ENCODE results near the gene TIMM10B.

The TIMM10B gene

GRCh38 chr11:6481012-6481923 is at the start of gene TIMM10B, which contains the start of gene ARFIP2:
TSS of gene TIMM10B (plus strand) at chr11:6481501. CDS start at chr11:6481517, 16 bp downstream.
TSS of gene ARFIP2 (minus strand) at chr11:6481331. CDS start at chr11:6480421, 910 bp downstream.
- peak; percentile 94 for DNase-seq

GRCh38 chr11:6431861-6432260 is 49.4 kb upstream of the TIMM10B start:
- no peak for DNase-seq

- DNase-seq: no peak
Measured at GRCh38 chr11:6433998-6434660, 47.2 kb upstream of the TIMM10B start.

- DNase-seq: no peak
Measured at GRCh38 chr11:6437423-6437822, 43.9 kb upstream of the TIMM10B start.

GRCh38 chr11:6437993-6438392 is 43.3 kb upstream of the TIMM10B start:
- no peak for DNase-seq

GRCh38 chr11:6438979-6439571 is 42.2 kb upstream of the TIMM10B start:
- peak; percentile 22 to 44 for DNase-seq

- no peak for DNase-seq
Measured at GRCh38 chr11:6440906-6441358, 40.4 kb upstream of the TIMM10B start, which contains the start of gene HPX. TSS of gene HPX (minus strand) at chr11:6440987. CDS start at chr11:6440963, 24 bp downstream.

- DNase-seq: no peak
Measured at GRCh38 chr11:6442441-6442840, 38.9 kb upstream of the TIMM10B start.

GRCh38 chr11:6443269-6444003 is 37.9 kb upstream of the TIMM10B start:
- peak; percentile 43 to 55 for DNase-seq

GRCh38 chr11:6448574-6448973 is 32.7 kb upstream of the TIMM10B start:
- no peak for DNase-seq

- no peak for DNase-seq
Measured at GRCh38 chr11:6452219-6452618, 29.1 kb upstream of the TIMM10B start.

GRCh38 chr11:6453152-6453551 is 28.1 kb upstream of the TIMM10B start:
- no peak for DNase-seq

- no peak for DNase-seq
Measured at GRCh38 chr11:6455070-6455469, 26.2 kb upstream of the TIMM10B start.

- no peak for DNase-seq
Measured at GRCh38 chr11:6456361-6457073, 24.8 kb upstream of the TIMM10B start.

GRCh38 chr11:6457581-6458320 is 23.6 kb upstream of the TIMM10B start:
- DNase-seq: no peak

- DNase-seq: no peak
Measured at GRCh38 chr11:6458352-6459098, 22.8 kb upstream of the TIMM10B start.

GRCh38 chr11:6459099-6459450 is 22.2 kb upstream of the TIMM10B start:
- no peak for DNase-seq

- DNase-seq: no peak
Measured at GRCh38 chr11:6468712-6469495, 12.4 kb upstream of the TIMM10B start.

- DNase-seq: no peak
Measured at GRCh38 chr11:6469599-6469998, 11.7 kb upstream of the TIMM10B start.

- no peak for DNase-seq
Measured at GRCh38 chr11:6472934-6473333, 8.4 kb upstream of the TIMM10B start.

Measured in activated CD4-positive, alpha-beta T cell treated with anti-CD3 and anti-CD28 coated beads for 4 hours (primary cell).